K562 (cell line): ENCODE data around the gene PDZD8. TPM values are rescaled to one million over a fixed set of nuclear protein-coding genes. Genes with fewer than 3 reads are reported as not detected.

Source experiments
- ATAC-seq: fragments of 200-7000 bp; cut with Tn5 transposase; 3 replicates; pipeline ENCODE4 v1.9.1; 2020; ENCODE audit warnings: moderate library complexity
- BruUV-seq: library from RNA; stranded (reverse); fragments of 400-500 nt; replicated peaks from 2 replicates; lab custom pipeline; 2021; lab: Mats Ljungman, UMichigan
- CTCF ChIA-PET: fragments of 300-600 bp; formaldehyde crosslinking; extraction: SDS; loops from one replicate; lab custom pipeline; 2021; ENCODE audit warnings: low intra/inter-chr PET ratio; lab: Yijun Ruan, JAX
- POLR2A ChIA-PET: fragments of 300-600, 350-650 bp; sonication (Branson Sonifier 250); formaldehyde crosslinking; extraction: SDS; loops from one replicate; lab custom pipeline; 2021; ENCODE audit warnings: antibody characterized with exemption, inconsistent platforms; lab: Yijun Ruan, JAX
- DNase-seq, 4 experiments: peaks; one replicate each; pipeline versions ENCODE4 v3.0.0 to v3.0.0-alpha.2; 2011 to 2018; ENCODE audit warnings: low spot score in 3 of 4, mixed read lengths in 3 of 4; ENCODE audit errors: extremely low read depth in 1 of 4
- FAIRE-seq: peaks from 2 replicates; lab custom pipeline; 2011; peaks lifted over from hg19 to GRCh38; lab: Jason Lieb, UNC
- H2AFZ ChIP-seq: 2 replicates; pipeline ENCODE4 v1.6.0; 2011; ENCODE audit warnings: low read depth, low read length, control low read depth, inconsistent platforms
- H3K27ac ChIP-seq: fragments of 200-600 bp; 3 replicates; pipeline ENCODE4 v1.8.0; 2011; ENCODE audit warnings: low read depth, mild to moderate bottlenecking, control low read depth, inconsistent platforms, low read length, moderate library complexity, mixed read lengths; ENCODE audit errors: extremely low read depth
- H3K27me3 ChIP-seq, 2 experiments: fragments of 300-600 bp in 1 of 2; 2 replicates in 1 of 2; 3 replicates in 1 of 2; pipeline versions ENCODE4 v1.6.0 to v1.8.0; 2011; ENCODE audit warnings: inconsistent platforms in 2 of 2, low read length in 2 of 2, mild to moderate bottlenecking in 1 of 2, mixed read lengths in 1 of 2, moderate library complexity in 1 of 2; ENCODE audit not compliant: control insufficient read depth in 2 of 2, insufficient read depth in 2 of 2
- H3K36me3 ChIP-seq: fragments of 300-600 bp; 3 replicates; pipeline ENCODE4 v1.8.0; 2011; ENCODE audit warnings: mild to moderate bottlenecking, low read length, inconsistent platforms; ENCODE audit not compliant: control insufficient read depth, insufficient read depth
- H3K4me1 ChIP-seq, 2 experiments: fragments of 200-600 bp in 1 of 2; replicated peaks in 1 of 2; 2 replicates in 1 of 2; 3 replicates in 1 of 2; pipeline versions ENCODE4 v1.5.1 to v1.8.0; 2011; ENCODE audit warnings: inconsistent platforms in 2 of 2, low read length in 2 of 2, mild to moderate bottlenecking in 1 of 2, mixed read lengths in 1 of 2, moderate library complexity in 1 of 2; ENCODE audit not compliant: control insufficient read depth in 2 of 2, insufficient read depth in 2 of 2
- H3K4me2 ChIP-seq: 2 replicates; pipeline ENCODE4 v1.6.1; 2011; ENCODE audit warnings: low read length, control low read depth, inconsistent platforms, mixed read lengths; ENCODE audit not compliant: insufficient read depth
- H3K4me3 ChIP-seq: fragments of 200-600 bp; sonication (generic), shearing (Covaris generic); 2 replicates; pipeline ENCODE4 v1.5.1; 2016; ENCODE audit warnings: control low read depth, inconsistent platforms
- H3K79me2 ChIP-seq: fragments of 200-600 bp; 3 replicates; pipeline ENCODE4 v1.8.0; 2011; ENCODE audit warnings: low read length, inconsistent platforms; ENCODE audit not compliant: control insufficient read depth, insufficient read depth
- H3K9ac ChIP-seq, 2 experiments: 2 replicates each; pipeline versions ENCODE4 v1.6.0 to v1.6.1; 2011; ENCODE audit warnings: low read depth in 2 of 2, low read length in 2 of 2, control low read depth in 1 of 2, inconsistent platforms in 1 of 2, mild to moderate bottlenecking in 1 of 2, mixed read lengths in 1 of 2; ENCODE audit not compliant: insufficient read depth in 1 of 2
- H3K9me1 ChIP-seq: one replicate; pipeline ENCODE4 v1.6.0; 2011; ENCODE audit warnings: inconsistent platforms, mild to moderate bottlenecking, low read length, moderate library complexity; ENCODE audit not compliant: control insufficient read depth, insufficient read depth
- H3K9me3 ChIP-seq: replicated peaks from 2 replicates; pipeline ENCODE4 v1.5.1; 2011; ENCODE audit warnings: low read depth, low read length, inconsistent platforms; ENCODE audit not compliant: control insufficient read depth, insufficient read depth
- H4K20me1 ChIP-seq: replicated peaks from 2 replicates; pipeline ENCODE4 v1.6.1; 2011; ENCODE audit warnings: low read length, inconsistent platforms, mixed read lengths; ENCODE audit not compliant: control insufficient read depth, insufficient read depth
- CTBP1 ChIP-seq: fragments of 450-650 bp; IDR thresholded peaks from 2 replicates; pipeline ENCODE4 v1.6.1; 2016; ENCODE audit warnings: borderline replicate concordance
- FOXM1 ChIP-seq, 2 experiments: fragments of 450-650 bp in 1 of 2; sonication (generic) in 1 of 2; formaldehyde crosslinking in 1 of 2; IDR thresholded peaks; 2 replicates each; pipeline versions ENCODE4 v1.6.1 to v1.9.0; 2017 to 2022; ENCODE audit warnings: low read depth in 2 of 2, mild to moderate bottlenecking in 2 of 2, missing genetic modification reagents in 1 of 2, moderate library complexity in 1 of 2
- GATAD2B ChIP-seq: fragments of 450-650 bp; IDR thresholded peaks from 2 replicates; pipeline ENCODE4 v1.6.1; 2017; ENCODE audit warnings: mild to moderate bottlenecking, borderline replicate concordance
- HMGN3 ChIP-seq: IDR thresholded peaks from 2 replicates; pipeline ENCODE4 v1.6.1; 2011; ENCODE audit warnings: borderline replicate concordance, low read depth, mild to moderate bottlenecking, mixed read lengths, low read length; ENCODE audit not compliant: insufficient read length; ENCODE audit errors: extremely low read depth
- HNRNPH1 ChIP-seq: fragments of 200-400 bp; formaldehyde crosslinking; optimal IDR thresholded peaks from 2 replicates; pipeline ENCODE3; 2017; ENCODE audit warnings: low read depth, mild to moderate bottlenecking, low read length, moderate library complexity
- HNRNPL ChIP-seq: fragments of 200-400 bp; formaldehyde crosslinking; IDR thresholded peaks from 2 replicates; pipeline ENCODE4 v1.6.1; 2017; ENCODE audit warnings: low read depth, mild to moderate bottlenecking, low read length
- ILF3 ChIP-seq: fragments of 450-650 bp; IDR thresholded peaks from 2 replicates; pipeline ENCODE4 v1.6.1; 2018; ENCODE audit warnings: antibody characterized with exemption, mild to moderate bottlenecking, moderate library complexity, borderline replicate concordance
- KLF10 ChIP-seq: fragments of 250-450 bp; sonication (Bioruptor Pico); IDR thresholded peaks from 2 replicates; pipeline ENCODE4 v1.6.1; 2021; ENCODE audit warnings: matching md5 sums
- MCM2 ChIP-seq: fragments of 450-650 bp; IDR thresholded peaks from 2 replicates; pipeline ENCODE4 v1.6.1; 2017; ENCODE audit warnings: low read depth, mild to moderate bottlenecking
- MCM3 ChIP-seq: fragments of 450-650 bp; IDR thresholded peaks from 2 replicates; pipeline ENCODE4 v1.6.1; 2016
- MEF2A ChIP-seq: IDR thresholded peaks from 2 replicates; pipeline ENCODE4 v1.6.1; 2011; ENCODE audit warnings: low read depth, mild to moderate bottlenecking, low read length, moderate library complexity; ENCODE audit not compliant: control insufficient read depth
- THRAP3 ChIP-seq: fragments of 450-650 bp; IDR thresholded peaks from 2 replicates; pipeline ENCODE4 v1.6.1; 2016; ENCODE audit warnings: mild to moderate bottlenecking, inconsistent platforms, borderline replicate concordance
- U2AF2 ChIP-seq: fragments of 200-400 bp; formaldehyde crosslinking; optimal IDR thresholded peaks from 2 replicates; pipeline ENCODE3; 2017; ENCODE audit warnings: low read depth, mild to moderate bottlenecking, low read length
- ZNF165 ChIP-seq: fragments of 250-450 bp; sonication (Bioruptor Pico); IDR thresholded peaks from 2 replicates; pipeline ENCODE4 v1.4.0; 2020; ENCODE audit warnings: borderline replicate concordance
- ZNF408 ChIP-seq: fragments of 250-450 bp; sonication (Bioruptor Pico); IDR thresholded peaks from 2 replicates; pipeline ENCODE4 v1.4.0; 2020; ENCODE audit warnings: low read depth, mild to moderate bottlenecking, moderate library complexity
- ZNF583 ChIP-seq: fragments of 250-450 bp; sonication (Bioruptor Pico); IDR thresholded peaks from 2 replicates; pipeline ENCODE4 v1.4.0; 2020
- WGBS: fragments of 100-300 bp; shearing (Covaris generic); methylation state at CpG from one replicate; pipeline ENCODE4 v1.1.6; 2016; ENCODE audit warnings: low coverage, mixed read lengths; ENCODE audit not compliant: insufficient coverage; ENCODE audit errors: missing lambda C conversion rate; 5-methylcytosine and 5-hydroxymethylcytosine counted together
- in situ Hi-C: fragments of 300-500 bp; cut with MboI; formaldehyde crosslinking; loops from 4 replicates; pipeline ENCODE4 v1.15.0; 2018; ENCODE audit warnings: inconsistent platforms, mixed read lengths
- intact Hi-C: fragments of 100-400 bp; cut with micrococcal nuclease; formaldehyde crosslinking; loops from 2 replicates; pipeline ENCODE4 v1.14.2; 2022
- polyA plus RNA-seq, 8 experiments: library from polyadenylated mRNA; depleted of rRNA in 4 of 8; stranded (reverse) in 5 of 8; unstranded in 3 of 8; fragments of >200 nt; fragmentation: Nextera tagmentation in 2 of 8; fragmentation: Illumina TruSeq in 1 of 8; extraction: Ambion mirVana in 2 of 8; extraction: Trizol in 1 of 8; gene quantifications; 2 replicates each; pipeline versions ENCODE4 v1.2.1 to v1.2.3, GENCODE V29; 2011 to 2014; ENCODE audit warnings: inconsistent platforms in 1 of 8, missing spikeins in 1 of 8
- total RNA-seq, 7 experiments: library from RNA; depleted of rRNA in 6 of 7; stranded (reverse); fragments of >200 nt in 6 of 7; fragmentation: Illumina TruSeq in 2 of 7; extraction: Trizol in 2 of 7; gene quantifications; 2 replicates each; pipeline versions ENCODE4 v1.2.1 to v1.2.3, GENCODE V29; 2011 to 2021; ENCODE audit warnings: low replicate concordance in 1 of 7
- TF ChIP-seq, protein P1 (sequence below), 2 experiments: fragments of 450-650 bp in 1 of 2; sonication (generic) in 1 of 2; formaldehyde crosslinking in 1 of 2; IDR thresholded peaks in 1 of 2; conservative IDR thresholded peaks in 1 of 2; 2 replicates each; pipeline versions ENCODE4 v1.6.1 to v1.8.1; 2016 to 2023; ENCODE audit warnings: mild to moderate bottlenecking in 2 of 2, moderate library complexity in 2 of 2, inconsistent platforms in 1 of 2, missing genetic modification reagents in 1 of 2

Gene PDZD8
- total and polyA plus RNA-seq, 9 of the 15 experiments (the other 6 are each of a cell fraction or from before 2014, with no cell fraction given), result 5.5 to 53.4 (median 36.8) TPM

DNA sequence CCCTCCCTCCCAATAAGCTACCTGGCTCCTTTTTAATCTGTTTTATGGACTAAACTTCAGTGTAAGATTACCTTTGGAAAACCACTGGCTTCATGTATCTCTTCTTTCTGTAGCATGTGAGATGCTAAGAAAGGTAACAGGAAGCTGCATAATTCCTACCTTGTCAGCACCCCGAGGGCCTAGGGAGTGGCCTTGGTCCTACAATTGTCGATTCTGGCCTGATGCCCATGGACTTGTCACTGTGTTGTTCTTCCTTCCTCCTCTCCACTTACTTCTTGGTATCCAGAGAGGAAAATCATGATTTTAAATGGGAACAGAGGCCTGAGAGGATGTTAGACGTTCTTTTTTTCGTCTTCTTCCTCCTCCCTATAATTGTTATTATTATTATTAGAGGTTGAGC lies 42.9 kb upstream of the PDZD8 start:
- in situ Hi-C loops, result no loop called here
- Histone ChIP-seq H3K9me3 (no peaks in the 10 kb centered on the region), H3K27me3 (no peaks in the 10 kb centered on the region)
- CTCF ChIA-PET, result no interaction called here
- ATAC-seq, result no peak
- intact Hi-C loops, result no loop called here
- no peak for TF ChIP-seq HNRNPH1
- TF ChIP-seq, protein P1, sequence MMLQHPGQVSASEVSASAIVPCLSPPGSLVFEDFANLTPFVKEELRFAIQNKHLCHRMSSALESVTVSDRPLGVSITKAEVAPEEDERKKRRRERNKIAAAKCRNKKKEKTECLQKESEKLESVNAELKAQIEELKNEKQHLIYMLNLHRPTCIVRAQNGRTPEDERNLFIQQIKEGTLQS (IDR thresholded peaks at IDR 0.05), result no peak
- TF ChIP-seq, protein P1 (CRISPR knock-in tag; conservative IDR thresholded peaks at IDR 0.05), result no peak
- TF ChIP-seq THRAP3, result no peak
- TF ChIP-seq MEF2A, result no peak
- TF ChIP-seq MCM3, result no peak
- no peak for TF ChIP-seq KLF10
- TF ChIP-seq HMGN3, result no peak
- no peak for TF ChIP-seq ZNF408 (CRISPR knock-in tag)
- TF ChIP-seq CTBP1, result no peak
- no peak for TF ChIP-seq GATAD2B
- TF ChIP-seq ZNF583, result no peak
- no peak for TF ChIP-seq MCM2
- no peak for TF ChIP-seq ILF3
- no peak for TF ChIP-seq HNRNPL
- TF ChIP-seq ZNF165 (CRISPR knock-in tag), result no peak
- no peak for TF ChIP-seq U2AF2
- no peak for TF ChIP-seq FOXM1 (IDR thresholded peaks at IDR 0.05; ENCODE audit: low read depth)
- TF ChIP-seq FOXM1 (CRISPR knock-in tag; IDR thresholded peaks at IDR 0.05; ENCODE audit: low read depth), result no peak
- TF ChIP-seq, all 486 proteins: peak for 0
- Histone ChIP-seq H3K27ac (no peak overlapping the region), H2AFZ (no peak overlapping the region), H3K79me2 (no peaks in the 10 kb centered on the region), H3K9ac (no peak overlapping the region), H3K4me3 (no peak overlapping the region), H3K4me2 (no peak overlapping the region), H3K9me1 (no peaks in the 10 kb centered on the region), H4K20me1 (no peaks in the 10 kb centered on the region), H3K36me3 (no peaks in the 10 kb centered on the region), H3K4me1 (peaks cover 7 to 17% of the 10 kb centered on the region in 2 experiments; a peak in 4 of 5 replicates)
- DNase-seq, result no peak
- BruUV-seq, result no TSS peak
- POLR2A ChIA-PET, result interaction anchor here (0.5 to 1.5 kb wide), 4 partner anchors 9 to 221 kb away, joined by 3 to 4 read pairs (median 3); partner anchors contain the start of gene KCNK18
- 24% methylated on average over 3 of the region's 4 CpGs for WGBS
- no peak for FAIRE-seq
